HepG2 (cell line): Measurements from ENCODE around the gene UNC119B. TPM values are rescaled to one million over a fixed set of nuclear protein-coding genes. Genes with fewer than 3 reads are reported as not detected.

Experiments used
- ADNP ChIP-seq: sonication (generic); formaldehyde crosslinking; IDR thresholded peaks from 2 replicates; pipeline ENCODE4 v1.4.0; 2020; ENCODE audit warnings: missing genetic modification reagents
- AKNA ChIP-seq: sonication (generic); formaldehyde crosslinking; IDR thresholded peaks from 2 replicates; pipeline ENCODE4 v1.4.0; 2020; ENCODE audit warnings: missing genetic modification reagents, borderline replicate concordance
- FOXP4 ChIP-seq: sonication (generic); formaldehyde crosslinking; IDR thresholded peaks from 2 replicates; pipeline ENCODE4 v1.4.0; 2020; ENCODE audit warnings: missing genetic modification reagents
- HNRNPUL1 ChIP-seq: fragments of 200-400 bp; formaldehyde crosslinking; IDR thresholded peaks from 2 replicates; pipeline ENCODE4 v1.6.1; 2017; ENCODE audit warnings: low read depth, mild to moderate bottlenecking, low read length, moderate library complexity
- ISL2 ChIP-seq: sonication (generic); formaldehyde crosslinking; IDR thresholded peaks from 2 replicates; pipeline ENCODE4 v1.5.0; 2020; ENCODE audit warnings: missing genetic modification reagents
- MXD1 ChIP-seq: sonication (generic); formaldehyde crosslinking; IDR thresholded peaks from 2 replicates; pipeline ENCODE4 v1.4.0; 2020; ENCODE audit warnings: mild to moderate bottlenecking, missing genetic modification reagents
- NRL ChIP-seq: sonication (generic); formaldehyde crosslinking; IDR thresholded peaks from 2 replicates; pipeline ENCODE4 v1.5.0; 2020; ENCODE audit warnings: missing genetic modification reagents, mild to moderate bottlenecking, moderate library complexity, borderline replicate concordance
- TBX3 ChIP-seq: fragments of 450-650 bp; IDR thresholded peaks from 2 replicates; pipeline ENCODE4 v1.6.1; 2017; ENCODE audit warnings: antibody characterized with exemption, mild to moderate bottlenecking, inconsistent platforms, borderline replicate concordance
- YEATS4 ChIP-seq: sonication (generic); formaldehyde crosslinking; IDR thresholded peaks from 2 replicates; pipeline ENCODE4 v1.4.0; 2020; ENCODE audit warnings: missing genetic modification reagents, borderline replicate concordance
- ZNF230 ChIP-seq: sonication (generic); formaldehyde crosslinking; IDR thresholded peaks from 2 replicates; pipeline ENCODE4 v1.4.0; 2020; ENCODE audit warnings: mild to moderate bottlenecking, missing genetic modification reagents
- ZNF547 ChIP-seq: sonication (generic); formaldehyde crosslinking; IDR thresholded peaks from 2 replicates; pipeline ENCODE4 v1.5.1; 2020; ENCODE audit warnings: mild to moderate bottlenecking, missing genetic modification reagents
- polyA plus RNA-seq, 8 experiments: library from polyadenylated mRNA; depleted of rRNA in 3 of 8; stranded (reverse) in 7 of 8; unstranded in 1 of 8; fragments of >200 nt; fragmentation: Illumina TruSeq in 4 of 8; extraction: Trizol in 4 of 8; gene quantifications; 2 replicates each; pipeline versions ENCODE4 v1.2.1 to v1.2.3, GENCODE V29; 2011 to 2016; ENCODE audit warnings: low read depth in 4 of 8, missing spikeins in 1 of 8, mixed read lengths in 1 of 8; ENCODE audit not compliant: insufficient read depth in 1 of 8
- total RNA-seq, 5 experiments: library from RNA; depleted of rRNA; stranded (reverse); fragments of >200 nt; fragmentation: Illumina TruSeq; extraction: Trizol; gene quantifications; 2 replicates each; pipeline ENCODE4 v1.2.3, GENCODE V29; 2016; ENCODE audit warnings: low read depth in 1 of 5
- TF ChIP-seq, protein P1 (sequence below): sonication (generic); formaldehyde crosslinking; IDR thresholded peaks from 2 replicates; pipeline ENCODE4 v1.5.1; 2020; ENCODE audit warnings: mild to moderate bottlenecking, missing genetic modification reagents, borderline replicate concordance
- TF ChIP-seq, protein P2 (sequence below): sonication (generic); formaldehyde crosslinking; IDR thresholded peaks from 2 replicates; pipeline ENCODE4 v1.8.1; 2022; ENCODE audit warnings: mild to moderate bottlenecking, missing genetic modification reagents

UNC119B gene
- total and polyA plus RNA-seq, 2 of the 13 experiments (the other 11 are each of a cell fraction or from before 2014, with no cell fraction given), result 19.6 to 19.7 TPM

DNA sequence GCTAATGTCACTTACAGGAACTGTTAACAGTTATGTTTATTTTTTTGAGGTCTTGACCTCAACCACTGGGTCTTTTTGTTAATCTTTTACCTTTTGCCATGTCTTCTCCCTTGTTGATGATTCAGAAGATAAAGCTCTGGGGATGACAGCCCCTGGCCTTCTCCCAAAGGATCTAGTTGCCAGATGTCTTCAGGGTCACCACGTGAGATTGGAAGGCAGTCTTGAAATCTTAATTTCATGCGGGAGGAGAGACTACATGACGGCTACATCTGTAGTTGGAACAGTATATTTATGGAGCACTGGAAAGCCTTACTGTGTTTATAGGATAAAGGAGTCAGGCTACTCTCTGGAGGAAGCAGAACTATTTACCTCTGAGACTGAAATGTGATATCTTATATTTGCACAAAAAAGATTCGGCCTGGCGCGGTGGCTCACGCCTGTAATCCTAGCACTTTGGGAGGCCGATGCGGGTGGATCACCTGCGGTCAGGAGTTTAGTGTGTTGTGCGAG lies 17.7 kb upstream of the UNC119B start (continued):
- TF ChIP-seq, protein P1, sequence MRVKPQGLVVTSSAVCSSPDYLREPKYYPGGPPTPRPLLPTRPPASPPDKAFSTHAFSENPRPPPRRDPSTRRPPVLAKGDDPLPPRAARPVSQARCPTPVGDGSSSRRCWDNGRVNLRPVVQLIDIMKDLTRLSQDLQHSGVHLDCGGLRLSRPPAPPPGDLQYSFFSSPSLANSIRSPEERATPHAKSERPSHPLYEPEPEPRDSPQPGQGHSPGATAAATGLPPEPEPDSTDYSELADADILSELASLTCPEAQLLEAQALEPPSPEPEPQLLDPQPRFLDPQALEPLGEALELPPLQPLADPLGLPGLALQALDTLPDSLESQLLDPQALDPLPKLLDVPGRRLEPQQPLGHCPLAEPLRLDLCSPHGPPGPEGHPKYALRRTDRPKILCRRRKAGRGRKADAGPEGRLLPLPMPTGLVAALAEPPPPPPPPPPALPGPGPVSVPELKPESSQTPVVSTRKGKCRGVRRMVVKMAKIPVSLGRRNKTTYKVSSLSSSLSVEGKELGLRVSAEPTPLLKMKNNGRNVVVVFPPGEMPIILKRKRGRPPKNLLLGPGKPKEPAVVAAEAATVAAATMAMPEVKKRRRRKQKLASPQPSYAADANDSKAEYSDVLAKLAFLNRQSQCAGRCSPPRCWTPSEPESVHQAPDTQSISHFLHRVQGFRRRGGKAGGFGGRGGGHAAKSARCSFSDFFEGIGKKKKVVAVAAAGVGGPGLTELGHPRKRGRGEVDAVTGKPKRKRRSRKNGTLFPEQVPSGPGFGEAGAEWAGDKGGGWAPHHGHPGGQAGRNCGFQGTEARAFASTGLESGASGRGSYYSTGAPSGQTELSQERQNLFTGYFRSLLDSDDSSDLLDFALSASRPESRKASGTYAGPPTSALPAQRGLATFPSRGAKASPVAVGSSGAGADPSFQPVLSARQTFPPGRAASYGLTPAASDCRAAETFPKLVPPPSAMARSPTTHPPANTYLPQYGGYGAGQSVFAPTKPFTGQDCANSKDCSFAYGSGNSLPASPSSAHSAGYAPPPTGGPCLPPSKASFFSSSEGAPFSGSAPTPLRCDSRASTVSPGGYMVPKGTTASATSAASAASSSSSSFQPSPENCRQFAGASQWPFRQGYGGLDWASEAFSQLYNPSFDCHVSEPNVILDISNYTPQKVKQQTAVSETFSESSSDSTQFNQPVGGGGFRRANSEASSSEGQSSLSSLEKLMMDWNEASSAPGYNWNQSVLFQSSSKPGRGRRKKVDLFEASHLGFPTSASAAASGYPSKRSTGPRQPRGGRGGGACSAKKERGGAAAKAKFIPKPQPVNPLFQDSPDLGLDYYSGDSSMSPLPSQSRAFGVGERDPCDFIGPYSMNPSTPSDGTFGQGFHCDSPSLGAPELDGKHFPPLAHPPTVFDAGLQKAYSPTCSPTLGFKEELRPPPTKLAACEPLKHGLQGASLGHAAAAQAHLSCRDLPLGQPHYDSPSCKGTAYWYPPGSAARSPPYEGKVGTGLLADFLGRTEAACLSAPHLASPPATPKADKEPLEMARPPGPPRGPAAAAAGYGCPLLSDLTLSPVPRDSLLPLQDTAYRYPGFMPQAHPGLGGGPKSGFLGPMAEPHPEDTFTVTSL (CRISPR knock-in tag), result no peak; the same call in 1 of the 2 replicates
- no peak for TF ChIP-seq AKNA (CRISPR knock-in tag)
- no peak for TF ChIP-seq ZNF230 (CRISPR knock-in tag)
- TF ChIP-seq FOXP4, result peak; percentile 51; the same call in 1 of the 2 replicates
- TF ChIP-seq TBX3, result no peak
- no peak for TF ChIP-seq YEATS4 (CRISPR knock-in tag)
- no peak for TF ChIP-seq ADNP (CRISPR knock-in tag)
- no peak for TF ChIP-seq MXD1 (CRISPR knock-in tag)
- TF ChIP-seq ISL2 (CRISPR knock-in tag), result no peak
- TF ChIP-seq, protein P2, sequence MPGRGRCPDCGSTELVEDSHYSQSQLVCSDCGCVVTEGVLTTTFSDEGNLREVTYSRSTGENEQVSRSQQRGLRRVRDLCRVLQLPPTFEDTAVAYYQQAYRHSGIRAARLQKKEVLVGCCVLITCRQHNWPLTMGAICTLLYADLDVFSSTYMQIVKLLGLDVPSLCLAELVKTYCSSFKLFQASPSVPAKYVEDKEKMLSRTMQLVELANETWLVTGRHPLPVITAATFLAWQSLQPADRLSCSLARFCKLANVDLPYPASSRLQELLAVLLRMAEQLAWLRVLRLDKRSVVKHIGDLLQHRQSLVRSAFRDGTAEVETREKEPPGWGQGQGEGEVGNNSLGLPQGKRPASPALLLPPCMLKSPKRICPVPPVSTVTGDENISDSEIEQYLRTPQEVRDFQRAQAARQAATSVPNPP, result no peak
- TF ChIP-seq ZNF547 (CRISPR knock-in tag), result no peak
- TF ChIP-seq NRL (CRISPR knock-in tag), result no peak
- TF ChIP-seq HNRNPUL1, result no peak
